Epithelial cell of esophagus (primary cell): ENCODE measurements around the gene DRAXIN.

ENCODE experiments used
- DNase-seq: peaks from one replicate; pipeline ENCODE4 v3.0.0; 2010; ENCODE audit warnings: low read depth
- H3K4me3 ChIP-seq: 2 replicates; pipeline ENCODE4 v1.5.1; 2011; ENCODE audit warnings: mild to moderate bottlenecking, low read length, control low read depth
- CTCF ChIP-seq: IDR thresholded peaks from 2 replicates; pipeline ENCODE4 v1.5.1; 2011; ENCODE audit warnings: low read depth, mild to moderate bottlenecking, low read length, control low read depth, inconsistent platforms; ENCODE audit not compliant: insufficient read depth; ENCODE audit errors: missing control alignments

Gene DRAXIN

GRCh38 chr1:11654939-11655808 is 36.3 kb upstream of the DRAXIN start:
- peak overlapping the region; percentile 63 for H3K4me3 ChIP-seq
- DNase-seq: no peak

DNA sequence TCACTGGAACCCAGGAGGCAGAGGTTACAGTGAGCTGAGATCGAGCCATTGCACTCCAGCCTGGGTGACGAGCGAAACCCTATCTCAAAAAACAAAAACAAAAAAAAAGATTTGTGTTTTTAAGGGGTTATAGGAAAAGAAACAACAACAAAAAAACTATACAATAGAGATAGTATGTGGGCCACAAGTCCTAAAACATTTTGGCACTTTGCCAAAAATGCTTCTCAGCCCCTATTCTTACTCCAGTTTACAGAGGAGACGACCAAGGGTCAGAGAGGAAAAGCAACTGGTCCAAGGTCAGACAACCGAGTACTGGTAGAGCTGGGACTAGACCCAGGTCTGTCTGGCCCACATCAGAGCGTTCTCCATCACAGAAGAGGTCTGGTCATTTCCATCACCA is 33.9 kb upstream of the DRAXIN start:
- DNase-seq: no peak
- TF ChIP-seq CTCF: no peak
- no peak overlapping the region for H3K4me3 ChIP-seq

More at GRCh38 chr1:11654939-11655808, 36.3 kb upstream of the DRAXIN start:
- TF ChIP-seq CTCF: no peak

GRCh38 chr1:11658542-11658941 is 33.0 kb upstream of the DRAXIN start:
- DNase-seq: no peak
- TF ChIP-seq CTCF: no peak

DNA sequence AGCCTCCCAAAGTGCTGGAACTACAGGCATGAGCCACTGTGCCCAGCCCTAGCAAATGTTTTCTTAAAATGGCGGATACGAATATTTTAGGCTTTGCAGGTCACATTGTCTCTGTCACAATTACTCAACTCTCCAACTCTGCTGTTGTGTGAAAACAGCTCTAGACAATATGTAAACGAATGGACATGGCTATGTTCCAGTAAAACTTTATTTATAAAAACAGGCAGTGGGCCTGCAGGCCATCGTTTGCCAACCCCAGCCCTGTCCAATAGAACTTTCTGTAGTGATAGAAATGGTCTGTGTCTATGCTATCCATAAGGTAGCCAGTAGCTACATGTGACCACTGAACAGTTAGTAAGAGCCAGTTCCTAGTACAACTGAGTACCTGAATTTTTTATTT is 31.8 kb upstream of the DRAXIN start:
- no peak for TF ChIP-seq CTCF
- H3K4me3 ChIP-seq: no peak overlapping the region
- DNase-seq: no peak

More at GRCh38 chr1:11658542-11658941, 33.0 kb upstream of the DRAXIN start:
- no peak overlapping the region for H3K4me3 ChIP-seq

GRCh38 chr1:11661103-11661502 is 30.4 kb upstream of the DRAXIN start:
- no peak for DNase-seq
- no peak for TF ChIP-seq CTCF
- no peak overlapping the region for H3K4me3 ChIP-seq

DNA sequence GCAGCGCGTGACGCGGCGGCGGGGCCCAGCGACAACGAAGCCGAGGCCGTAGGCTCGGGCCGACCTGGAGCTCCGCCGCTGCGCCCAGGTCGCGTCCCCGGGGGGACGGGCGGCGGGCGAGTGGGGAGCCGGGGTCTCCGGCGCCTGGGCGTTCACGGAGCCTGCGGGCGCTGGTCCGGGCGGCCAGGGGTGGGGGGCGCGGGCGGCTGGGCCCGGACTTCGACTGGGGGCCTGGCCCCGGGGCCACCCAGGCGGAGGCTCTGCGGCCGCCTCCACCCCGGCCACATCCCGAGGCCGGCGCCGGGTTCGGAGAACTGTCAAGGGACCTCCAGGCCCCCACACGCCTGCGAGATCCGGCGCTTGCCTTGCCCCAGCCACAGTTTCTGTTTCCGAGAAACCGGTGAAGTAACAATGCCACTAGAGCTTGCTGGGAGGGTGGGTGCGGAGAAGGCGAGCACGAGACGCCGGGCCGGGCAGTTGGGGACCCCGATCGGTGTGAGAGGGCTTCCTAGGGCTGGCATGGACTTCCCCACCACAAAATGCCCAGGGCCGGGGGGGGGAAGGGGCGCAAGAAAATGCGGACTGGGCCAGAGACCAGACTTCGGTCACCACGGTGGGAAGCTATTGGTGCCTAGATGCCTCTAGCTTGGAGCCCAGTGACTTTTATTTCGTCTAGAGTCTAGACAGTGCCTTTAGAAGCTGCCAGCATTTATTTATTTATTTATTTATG is 27.0 kb upstream of the DRAXIN start:
- DNase-seq: no peak
- no peak for TF ChIP-seq CTCF
- H3K4me3 ChIP-seq: peak overlapping the region; percentile 58
